Pancreas (tissue), 10 donors: Measurements from ENCODE around the gene NTHL1. TPM values are rescaled to one million over a fixed set of nuclear protein-coding genes. Genes with fewer than 3 reads are reported as not detected.

Experiments
- ATAC-seq, 4 donors: fragments of 200-7000 bp; cut with Tn5 transposase; one replicate each; pipeline versions ENCODE4 v1.8.0 to v1.9.1; 2020; ENCODE audit warnings: mild to moderate bottlenecking in 4 of 4, moderate library complexity in 4 of 4
- DNase-seq, 6 donors: peaks; one replicate each; pipeline ENCODE4 v3.0.0-alpha.2; 2020
- FAIRE-seq: peaks from 2 replicates; lab custom pipeline; 2012; peaks lifted over from hg19 to GRCh38; lab: Jason Lieb, UNC
- H3K27ac ChIP-seq, 4 donors: fragments of 200-600 bp; sonication (generic); 1 replicate in 3 of 4; 2 replicates in 1 of 4; pipeline versions ENCODE4 v1.5.0 to v1.8.0; 2020
- H3K27me3 ChIP-seq, 4 donors: fragments of 200-600 bp; one replicate each; pipeline ENCODE4 v1.8.0; 2021
- H3K36me3 ChIP-seq, 3 donors: fragments of 200-600 bp; sonication (generic) in 1 of 3; one replicate each; pipeline versions ENCODE4 v1.5.0 to v1.8.0; 2020 to 2021
- H3K4me1 ChIP-seq, 3 donors: fragments of 200-600 bp; one replicate each; pipeline ENCODE4 v1.8.0; 2021
- H3K4me3 ChIP-seq, 4 donors: fragments of 200-600 bp; sonication (generic) in 2 of 4; one replicate each; pipeline versions ENCODE4 v1.5.0 to v1.8.0; 2020 to 2021
- H3K9me3 ChIP-seq, 4 donors: fragments of 200-600 bp; one replicate each; pipeline ENCODE4 v1.8.0; 2021
- CTCF ChIP-seq, 4 donors: fragments of 200-600 bp; sonication (generic) in 3 of 4; IDR thresholded peaks; one replicate each; pipeline versions ENCODE4 v1.5.0 to v1.8.0; 2021; ENCODE audit warnings: antibody characterized with exemption in 4 of 4
- WGBS, 2 donors: extraction: QIAGEN DNeasy Blood & Tissue Kit; methylation state at CpG; one replicate each; pipeline ENCODE4 v1.1.7; 2013; 5-methylcytosine and 5-hydroxymethylcytosine counted together
- intact Hi-C, 3 donors: fragments of 100-400 bp; cut with DNase I; formaldehyde crosslinking; loops; one replicate each; pipeline versions ENCODE4 v1.11.1 to v1.14.2; 2022
- polyA plus RNA-seq, 2 donors: library from polyadenylated mRNA; stranded (reverse); fragments of 200-250 nt; gene quantifications; one replicate each; pipeline ENCODE4 v1.2.3, GENCODE V29; 2013
- total RNA-seq, 6 donors: library from RNA; stranded (reverse); fragmentation: NEBNext Ultra II Directional in 4 of 6; extraction: Animal tissue kit (Norgen Biotek cat#: 25700) in 4 of 6; gene quantifications; one replicate each; pipeline versions ENCODE4 v1.2.1 to v1.2.4, GENCODE V29; 2021 to 2023
- donor health status: healthy with polysubstance abuse.
- donor health status: DM: no; HTN: no; CAD: no; lungs with moderate emphysema.
- donor health status: DM: no; HTN: no; CAD: no.
- donor health status: control.
- donor health status: control.
- donor health status: Bipolar disorder and iron deficiency.
- donor health status: DM: yes; HTN: yes; CAD: no.
- donor health status: DM: no; HTN: no; CAD: no.
- donor health status: DM: no; HTN: no; CAD: no.
- donor health status: DM: yes; HTN: yes; CAD: no.

Gene NTHL1
- total and polyA plus RNA-seq, 8 donors: 5.2 to 22.8 (median 8.9) TPM

GRCh38 chr16:2009164-2009711, 38.4 kb downstream of the NTHL1 start:
- no peaks in the 10 kb centered on the region for H3K27me3 ChIP-seq
- H3K4me1 ChIP-seq: peaks cover 22 to 34% (median 30%) of the 10 kb centered on the region in 3 donors
- no peaks in the 10 kb centered on the region for H3K9me3 ChIP-seq
- intact Hi-C loops: no loop called here
- H3K4me3 ChIP-seq: peak overlapping the region; percentile 81 to 100 (median 98)
- TF ChIP-seq CTCF (IDR thresholded peaks at IDR 0.05): no peak
- H3K36me3 ChIP-seq: no peaks in the 10 kb centered on the region
- FAIRE-seq (no peak), ATAC-seq (peak in 1 of 4 donors; percentile 1), DNase-seq (peak; percentile 23 to 85 (median 56))
- H3K27ac ChIP-seq: peak overlapping the region; percentile 69 to 90 (median 76)
- 0 to 1% methylated on average over 41 to 55 of the region's 55 CpGs for WGBS, 2 donors

- peak in 3 of 4 donors; percentile 5 to 23 (median 10) for ATAC-seq
- Histone ChIP-seq H3K27ac (peak overlapping the region; percentile 69 to 90 (median 76)), H3K36me3 (no peaks in the 10 kb centered on the region), H3K4me1 (peaks cover 26 to 39% (median 33%) of the 10 kb centered on the region in 3 donors), H3K27me3 (no peaks in the 10 kb centered on the region), H3K4me3 (peak overlapping the region; percentile 81 to 100 (median 98)), H3K9me3 (no peaks in the 10 kb centered on the region)
- TF ChIP-seq CTCF (IDR thresholded peaks at IDR 0.05): no peak
- no peak for FAIRE-seq
- DNase-seq: peak in 5 of 6 donors; percentile 24 to 65 (median 59)
- 2 to 3% methylated on average over 20 to 23 of the region's 23 CpGs for WGBS, 2 donors
- intact Hi-C loops: no loop called here
Observed at GRCh38 chr16:2008631-2009163, 38.9 kb downstream of the NTHL1 start.

DNA sequence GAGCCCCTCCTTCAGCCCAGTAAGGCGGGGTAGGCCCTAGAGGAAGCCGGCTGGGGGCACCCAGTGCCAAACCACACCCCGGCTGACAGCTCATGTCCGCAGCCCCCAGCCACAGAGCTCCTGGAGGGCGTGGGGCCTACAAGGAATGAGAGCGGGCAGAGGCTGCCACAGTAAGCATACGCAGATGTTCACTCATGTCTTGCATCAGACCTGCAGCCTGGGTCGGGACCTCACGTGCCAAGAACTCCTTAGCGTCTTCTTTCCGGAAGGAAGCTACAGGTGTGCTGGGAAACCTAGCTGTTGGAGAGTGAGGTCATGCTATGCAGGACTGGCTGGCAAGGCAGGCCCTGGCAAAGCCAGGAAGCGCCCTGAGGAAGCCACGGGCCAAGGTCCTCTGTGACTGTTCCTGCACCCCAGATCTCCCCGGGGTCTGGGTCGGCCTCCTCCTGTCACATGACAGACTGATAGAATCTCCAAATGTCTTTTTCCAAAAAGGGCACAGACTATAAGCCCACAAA, 39.6 kb downstream of the NTHL1 start:
- no peak for FAIRE-seq
- Histone ChIP-seq H3K27me3 (no peaks in the 10 kb centered on the region), H3K4me3 (peak overlapping the region; percentile 4 to 100 (median 98)), H3K27ac (peak overlapping the region; percentile 69 to 90 (median 76)), H3K36me3 (peaks cover 0 to 4% (median 3%) of the 10 kb centered on the region in 3 donors), H3K9me3 (no peaks in the 10 kb centered on the region), H3K4me1 (peaks cover 26 to 41% (median 33%) of the 10 kb centered on the region in 3 donors)
- WGBS, 2 donors: 24 to 33% methylated on average over 15 of the region's 15 CpGs
- TF ChIP-seq CTCF (IDR thresholded peaks at IDR 0.05): no peak
- peak; percentile 31 to 85 (median 79) for DNase-seq
- intact Hi-C loops: no loop called here
- peak; percentile 12 to 48 (median 37) for ATAC-seq

DNA sequence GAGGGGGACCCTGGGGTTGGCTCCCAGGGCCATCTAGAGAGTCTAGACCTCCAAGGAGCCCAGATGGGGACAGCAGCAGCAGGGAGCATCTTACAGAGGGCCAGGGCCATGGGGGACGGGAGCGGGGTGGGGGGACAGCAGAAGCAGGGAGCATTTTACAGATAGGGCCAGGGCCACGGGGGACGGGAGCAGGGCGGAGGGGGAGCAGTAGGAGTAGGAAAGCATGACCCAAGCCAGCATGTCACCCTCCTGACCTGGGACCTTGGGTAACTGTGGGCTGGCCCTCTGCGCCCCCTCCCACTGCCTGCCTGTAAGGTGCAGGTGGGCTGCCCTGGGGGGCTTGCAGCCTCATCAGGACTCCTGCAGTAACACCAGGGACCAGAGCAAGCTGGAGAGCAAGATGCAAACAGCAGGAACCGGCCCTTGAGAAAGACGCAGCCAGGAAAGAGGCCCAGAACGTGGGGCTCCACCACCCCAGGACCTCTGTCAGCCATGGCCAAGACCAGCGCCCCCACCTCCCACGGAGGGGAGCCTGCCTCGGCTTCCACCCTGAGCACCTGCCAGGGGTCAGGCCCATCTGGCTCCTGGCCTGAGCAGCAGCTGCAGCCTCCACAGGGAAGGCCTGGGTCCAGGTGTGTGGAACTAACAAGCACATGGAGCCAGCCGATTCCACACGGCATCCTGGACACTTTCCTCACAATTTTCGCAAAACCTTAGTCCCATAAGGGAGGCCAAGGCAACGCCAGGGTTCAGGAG, 40.4 kb downstream of the NTHL1 start:
- no peaks in the 10 kb centered on the region for H3K9me3 ChIP-seq
- H3K27ac ChIP-seq: peak overlapping the region in 3 of 4 donors; percentile 73 to 90 (median 80)
- no peak for TF ChIP-seq CTCF (IDR thresholded peaks at IDR 0.05)
- intact Hi-C loops: no loop called here
- no peaks in the 10 kb centered on the region for H3K27me3 ChIP-seq
- peaks cover 0 to 12% (median 11%) of the 10 kb centered on the region in 3 donors for H3K36me3 ChIP-seq
- peak overlapping the region in 3 of 4 donors; percentile 97 to 100 (median 99) for H3K4me3 ChIP-seq
- no peak for ATAC-seq
- no peak for FAIRE-seq
- WGBS, 2 donors: 43 to 54% methylated on average over 14 to 16 of the region's 16 CpGs
- peak; percentile 20 to 85 (median 63) for DNase-seq
- H3K4me1 ChIP-seq: peaks cover 26 to 41% (median 33%) of the 10 kb centered on the region in 3 donors
